Measurements from ENCODE around the gene AMN1. TPM values are rescaled to one million over a fixed set of nuclear protein-coding genes. Genes with fewer than 3 reads are reported as not detected.

AMN1 gene
- total and polyA plus RNA-seq, 2 of the 4 experiments (the other 2 are of a cell fraction) = 3.4 to 5.2 TPM

DNA sequence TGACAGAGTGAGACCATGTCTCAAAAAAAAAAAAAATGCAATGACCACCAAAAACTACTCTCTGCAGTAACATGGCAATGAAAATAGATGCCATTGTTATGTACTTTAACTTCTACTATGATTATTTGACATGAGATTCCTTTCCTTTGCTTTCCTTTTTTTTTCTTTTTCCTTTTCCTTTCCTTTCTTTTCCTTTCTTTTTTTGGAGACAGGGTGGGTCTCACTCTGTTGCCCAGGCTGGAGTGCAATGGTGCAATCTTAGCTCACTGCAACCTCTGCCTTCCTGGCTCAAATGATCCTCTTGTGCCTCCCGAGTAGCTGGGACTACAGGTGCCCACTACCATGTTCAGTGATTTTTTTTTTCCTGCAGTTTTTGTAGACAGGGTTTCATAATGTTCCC is 94.2 kb downstream of the AMN1 start:
- no peak overlapping the region for H2AFZ ChIP-seq (replicated peaks; ENCODE audit: low read length, poor library complexity)
- in situ Hi-C loops (cut with MboI; ENCODE audit: low sequenced_read_pairs) = loop anchor here (5.0 to 10.0 kb wide), 2 partner anchors 232 to 370 kb away; no protein-coding TSS in a partner anchor
- H3K9me3 ChIP-seq (ENCODE audit: control insufficient read depth, insufficient read depth, low read length) = no peaks in the 10 kb centered on the region

More for the DNA sequence above, 94.2 kb downstream of the AMN1 start:
- H2AK5ac ChIP-seq (ENCODE audit: low read depth, low read length) = no peak overlapping the region
- ChIA-PET POLR2A (ENCODE audit: unreplicated experiment) (no interaction called here), CTCF (interaction anchor here (1.8 kb wide), 1 partner anchor 231 kb away, joined by 14 read pairs; no protein-coding TSS in a partner anchor)
- no peak overlapping the region for H2BK5ac ChIP-seq (ENCODE audit: low read depth, low read length, poor library complexity, severe bottlenecking)
- no peak overlapping the region for H3K18ac ChIP-seq (ENCODE audit: low read depth, low read length)
- no peak overlapping the region for H3K56ac ChIP-seq (ENCODE audit: extremely low read depth, insufficient read depth, low read length)
- no peak overlapping the region for H2AK9ac ChIP-seq (replicated peaks; ENCODE audit: low read depth, low read length, poor library complexity)
- H3K4me2 ChIP-seq (ENCODE audit: low read depth, low read length) = no peak overlapping the region
- no peaks in the 10 kb centered on the region for H3K79me1 ChIP-seq (ENCODE audit: low read depth in 1 of 2, low read length in 2 of 2)
- H3K14ac ChIP-seq (replicated peaks; ENCODE audit: low read depth, low read length) = no peak overlapping the region
- DNase-seq (no peak), ATAC-seq (ENCODE audit: low read depth) (no peak)
- no peak overlapping the region for H4K5ac ChIP-seq (ENCODE audit: low read depth, low read length)
- H3K36me3 ChIP-seq (ENCODE audit: control insufficient read depth, insufficient read depth, low read length) = no peaks in the 10 kb centered on the region
- TF ChIP-seq FOS (IDR thresholded peaks at IDR 0.05; ENCODE audit: low read depth, low read length) = no peak
- TF ChIP-seq, protein P1, sequence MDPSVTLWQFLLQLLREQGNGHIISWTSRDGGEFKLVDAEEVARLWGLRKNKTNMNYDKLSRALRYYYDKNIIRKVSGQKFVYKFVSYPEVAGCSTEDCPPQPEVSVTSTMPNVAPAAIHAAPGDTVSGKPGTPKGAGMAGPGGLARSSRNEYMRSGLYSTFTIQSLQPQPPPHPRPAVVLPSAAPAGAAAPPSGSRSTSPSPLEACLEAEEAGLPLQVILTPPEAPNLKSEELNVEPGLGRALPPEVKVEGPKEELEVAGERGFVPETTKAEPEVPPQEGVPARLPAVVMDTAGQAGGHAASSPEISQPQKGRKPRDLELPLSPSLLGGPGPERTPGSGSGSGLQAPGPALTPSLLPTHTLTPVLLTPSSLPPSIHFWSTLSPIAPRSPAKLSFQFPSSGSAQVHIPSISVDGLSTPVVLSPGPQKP (IDR thresholded peaks at IDR 0.05; ENCODE audit: borderline replicate concordance, low read depth, low read length) = no peak
- no peak for TF ChIP-seq CHD1 (IDR thresholded peaks at IDR 0.05; ENCODE audit: low read depth, low read length)
- no peak for TF ChIP-seq RAD21 (IDR thresholded peaks at IDR 0.05; ENCODE audit: low read length)
- TF ChIP-seq MXI1 (IDR thresholded peaks at IDR 0.05; ENCODE audit: borderline replicate concordance, low read depth, low read length) = no peak
- no peak for TF ChIP-seq NFE2L2 (IDR thresholded peaks at IDR 0.05; ENCODE audit: low read depth, low read length)
- TF ChIP-seq SMC3 (IDR thresholded peaks at IDR 0.05; ENCODE audit: low read depth, low read length) = no peak
- no peak for TF ChIP-seq POLR2A (IDR thresholded peaks at IDR 0.05; ENCODE audit: low read depth, low read length)
- TF ChIP-seq, protein P2, sequence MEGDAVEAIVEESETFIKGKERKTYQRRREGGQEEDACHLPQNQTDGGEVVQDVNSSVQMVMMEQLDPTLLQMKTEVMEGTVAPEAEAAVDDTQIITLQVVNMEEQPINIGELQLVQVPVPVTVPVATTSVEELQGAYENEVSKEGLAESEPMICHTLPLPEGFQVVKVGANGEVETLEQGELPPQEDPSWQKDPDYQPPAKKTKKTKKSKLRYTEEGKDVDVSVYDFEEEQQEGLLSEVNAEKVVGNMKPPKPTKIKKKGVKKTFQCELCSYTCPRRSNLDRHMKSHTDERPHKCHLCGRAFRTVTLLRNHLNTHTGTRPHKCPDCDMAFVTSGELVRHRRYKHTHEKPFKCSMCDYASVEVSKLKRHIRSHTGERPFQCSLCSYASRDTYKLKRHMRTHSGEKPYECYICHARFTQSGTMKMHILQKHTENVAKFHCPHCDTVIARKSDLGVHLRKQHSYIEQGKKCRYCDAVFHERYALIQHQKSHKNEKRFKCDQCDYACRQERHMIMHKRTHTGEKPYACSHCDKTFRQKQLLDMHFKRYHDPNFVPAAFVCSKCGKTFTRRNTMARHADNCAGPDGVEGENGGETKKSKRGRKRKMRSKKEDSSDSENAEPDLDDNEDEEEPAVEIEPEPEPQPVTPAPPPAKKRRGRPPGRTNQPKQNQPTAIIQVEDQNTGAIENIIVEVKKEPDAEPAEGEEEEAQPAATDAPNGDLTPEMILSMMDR (conservative IDR thresholded peaks at IDR 0.05; ENCODE audit: low read depth, low read length) = no peak
- TF ChIP-seq CEBPB (IDR thresholded peaks at IDR 0.05; ENCODE audit: low read depth, low read length) = no peak
- TF ChIP-seq RFX5 (IDR thresholded peaks at IDR 0.05; ENCODE audit: low read depth, low read length) = no peak
- no peak for TF ChIP-seq RCOR1 (IDR thresholded peaks at IDR 0.05; ENCODE audit: insufficient replicate concordance, low read length)
- TF ChIP-seq, protein P3, sequence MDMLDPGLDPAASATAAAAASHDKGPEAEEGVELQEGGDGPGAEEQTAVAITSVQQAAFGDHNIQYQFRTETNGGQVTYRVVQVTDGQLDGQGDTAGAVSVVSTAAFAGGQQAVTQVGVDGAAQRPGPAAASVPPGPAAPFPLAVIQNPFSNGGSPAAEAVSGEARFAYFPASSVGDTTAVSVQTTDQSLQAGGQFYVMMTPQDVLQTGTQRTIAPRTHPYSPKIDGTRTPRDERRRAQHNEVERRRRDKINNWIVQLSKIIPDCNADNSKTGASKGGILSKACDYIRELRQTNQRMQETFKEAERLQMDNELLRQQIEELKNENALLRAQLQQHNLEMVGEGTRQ (IDR thresholded peaks at IDR 0.05; ENCODE audit: low read depth, low read length) = no peak
- TF ChIP-seq BHLHE40 (IDR thresholded peaks at IDR 0.05; ENCODE audit: low read depth, low read length) = no peak
- no peak for TF ChIP-seq MAZ (IDR thresholded peaks at IDR 0.05; ENCODE audit: borderline replicate concordance, low read depth, low read length)
- H3K27ac ChIP-seq (ENCODE audit: insufficient read depth, low read length) = no peak overlapping the region
- dilution Hi-C loops (cut with HindIII; ENCODE audit: low sequenced_read_pairs, unreplicated experiment) (no loop called here), intact Hi-C loops (cut with micrococcal nuclease) (loop anchor here (5.0 kb wide), 3 partner anchors 42 to 312 kb away; partner anchors contain the start of gene DENND5B)
- H3K4me1 ChIP-seq (ENCODE audit: control insufficient read depth, insufficient read depth, low read length) = no peaks in the 10 kb centered on the region; the same call in 1 of the 2 replicates
- H3K23ac ChIP-seq (ENCODE audit: low read depth, low read length) = no peak overlapping the region
- H4K8ac ChIP-seq (ENCODE audit: low read depth in 2 of 2, low read length in 2 of 2) = no peak overlapping the region
- no peak overlapping the region for H2BK20ac ChIP-seq (ENCODE audit: low read depth, low read length)
- H3K4ac ChIP-seq (ENCODE audit: low read depth, low read length) = no peak overlapping the region
- no peaks in the 10 kb centered on the region for H4K20me1 ChIP-seq (ENCODE audit: insufficient read depth, low read length)
- no CpG with 5 or more reads among the region's 1 CpG for WGBS, 2 experiments (ENCODE audit: extremely low coverage in 2 of 2, insufficient read length in 1 of 2)
- no peak overlapping the region for H2BK15ac ChIP-seq (ENCODE audit: low read depth, low read length)
- no peak overlapping the region for H2BK120ac ChIP-seq (ENCODE audit: low read depth, low read length)
- no peaks in the 10 kb centered on the region for H3K9me1 ChIP-seq (ENCODE audit: insufficient read depth, low read length)
- H3K27me3 ChIP-seq (ENCODE audit: control insufficient read depth, insufficient read depth, low read length) = peaks cover 1% of the 10 kb centered on the region
- H3K9ac ChIP-seq (ENCODE audit: low read depth, low read length) = no peak overlapping the region
- BruUV-seq (replicated peaks) = no TSS peak
- no peak overlapping the region for H3K4me3 ChIP-seq (ENCODE audit: insufficient read depth, low read depth, low read length)
- H4K91ac ChIP-seq (ENCODE audit: insufficient read depth, low read depth, low read length) = no peak overlapping the region
